Mesothelial cell of epicardium (in vitro differentiated cells): ENCODE measurements around the gene ESYT2. TPM values are rescaled to one million over a fixed set of nuclear protein-coding genes. Genes with fewer than 3 reads are reported as not detected.
A peak's percentile ranks its signal among the peaks of the same experiment; 100 is the strongest.

Source experiments
- DNase-seq, 2 experiments: peaks; one replicate each; pipeline ENCODE4 v3.0.0; 2021; ENCODE audit warnings: low spot score in 2 of 2; ENCODE audit not compliant: unreplicated experiment in 2 of 2
- H3K27ac Mint-ChIP-seq: 2 replicates; pipeline ENCODE4 v1.8.0; 2021; ENCODE audit warnings: mixed read lengths
- H3K27me3 Mint-ChIP-seq: 2 replicates; pipeline ENCODE4 v1.8.0; 2021; ENCODE audit warnings: low read depth, mixed read lengths
- H3K36me3 Mint-ChIP-seq: 2 replicates; pipeline ENCODE4 v1.8.0; 2021; ENCODE audit warnings: mixed read lengths
- H3K4me1 Mint-ChIP-seq: 2 replicates; pipeline ENCODE4 v1.8.0; 2021; ENCODE audit warnings: mixed read lengths
- H3K4me3 Mint-ChIP-seq: 2 replicates; pipeline ENCODE4 v1.8.0; 2021; ENCODE audit warnings: mild to moderate bottlenecking, moderate library complexity, mixed read lengths
- H3K9me3 Mint-ChIP-seq: 2 replicates; pipeline ENCODE4 v1.8.0; 2021; ENCODE audit warnings: mixed read lengths
- CTCF ChIP-seq: fragments of 200-600 bp; sonication (generic); IDR thresholded peaks from one replicate; pipeline ENCODE4 v1.5.0; 2021; ENCODE audit warnings: antibody characterized with exemption; ENCODE audit not compliant: unreplicated experiment
- total RNA-seq: library from RNA; stranded (reverse); gene quantifications from 3 replicates; pipeline ENCODE4 v1.2.1, GENCODE V29; 2021

ESYT2 gene
- total RNA-seq, 1 donor from 2014 or later, result 37.1 TPM

- no peaks in the 10 kb centered on the region for H3K9me3 Mint-ChIP-seq
- DNase-seq, result no peak
- TF ChIP-seq CTCF, result no peak
- H3K27me3 Mint-ChIP-seq, result no peaks in the 10 kb centered on the region
- no peak overlapping the region for H3K4me3 Mint-ChIP-seq
- peaks cover 12% of the 10 kb centered on the region for H3K36me3 Mint-ChIP-seq
- peaks cover 40% of the 10 kb centered on the region for H3K4me1 Mint-ChIP-seq
- peak overlapping the region; percentile 85 for H3K27ac Mint-ChIP-seq
These were observed 23.4 kb downstream of the ESYT2 start for GRCh38 chr7:158805937-158806336.

GRCh38 chr7:158805414-158805813 is 23.9 kb downstream of the ESYT2 start:
- Mint-ChIP-seq H3K4me1 (peaks cover 36% of the 10 kb centered on the region), H3K36me3 (peaks cover 12% of the 10 kb centered on the region)

GRCh38 chr7:158804335-158804734 is 25.0 kb downstream of the ESYT2 start:
- Mint-ChIP-seq H3K27ac (peak overlapping the region; percentile 85), H3K27me3 (no peaks in the 10 kb centered on the region), H3K4me1 (peaks cover 34% of the 10 kb centered on the region), H3K9me3 (no peaks in the 10 kb centered on the region), H3K4me3 (no peak overlapping the region), H3K36me3 (peaks cover 7% of the 10 kb centered on the region)
- no peak for TF ChIP-seq CTCF
- DNase-seq, result no peak

More at GRCh38 chr7:158805414-158805813, 23.9 kb downstream of the ESYT2 start:
- no peak for TF ChIP-seq CTCF
- Mint-ChIP-seq H3K27me3 (no peaks in the 10 kb centered on the region), H3K27ac (peak overlapping the region; percentile 85), H3K9me3 (no peaks in the 10 kb centered on the region), H3K4me3 (no peak overlapping the region)
- no peak for DNase-seq

GRCh38 chr7:158803367-158803969 is 25.8 kb downstream of the ESYT2 start:
- peak overlapping the region; percentile 99 for H3K27ac Mint-ChIP-seq
- TF ChIP-seq CTCF, result no peak
- DNase-seq, result no peak
- peaks cover 34% of the 10 kb centered on the region for H3K4me1 Mint-ChIP-seq
- H3K27me3 Mint-ChIP-seq, result no peaks in the 10 kb centered on the region
- no peaks in the 10 kb centered on the region for H3K9me3 Mint-ChIP-seq
- no peak overlapping the region for H3K4me3 Mint-ChIP-seq
- H3K36me3 Mint-ChIP-seq, result peaks cover 7% of the 10 kb centered on the region

GRCh38 chr7:158802535-158803366 is 26.6 kb downstream of the ESYT2 start:
- H3K4me3 Mint-ChIP-seq, result no peak overlapping the region
- DNase-seq, result no peak
- H3K27ac Mint-ChIP-seq, result peak overlapping the region; percentile 99
- H3K9me3 Mint-ChIP-seq, result no peaks in the 10 kb centered on the region
- peaks cover 34% of the 10 kb centered on the region for H3K4me1 Mint-ChIP-seq
- no peak for TF ChIP-seq CTCF
- peaks cover 11% of the 10 kb centered on the region for H3K36me3 Mint-ChIP-seq
- H3K27me3 Mint-ChIP-seq, result no peaks in the 10 kb centered on the region
